Small intestine (tissue), 7 donors: ENCODE data around the gene EEF1E1. TPM values are rescaled to one million over a fixed set of nuclear protein-coding genes. Genes with fewer than 3 reads are reported as not detected.
"Not testable (repeated sequence)": the region's sequence is repeated elsewhere in the genome, so short reads cannot be mapped to it uniquely, and the experiment has no call there.

Experiments used
- DNase-seq, 2 donors: peaks; one replicate each; pipeline versions ENCODE4 v3.0.0 to v3.0.0-alpha.2; 2013
- FAIRE-seq: peaks from 2 replicates; lab custom pipeline; 2012; peaks lifted over from hg19 to GRCh38; lab: Jason Lieb, UNC
- H3K27ac ChIP-seq, 3 donors: one replicate each; pipeline ENCODE4 v1.5.1; 2013; ENCODE audit warnings: low read length in 2 of 3, mild to moderate bottlenecking in 2 of 3, control low read depth in 1 of 3, inconsistent platforms in 1 of 3, low read depth in 1 of 3, moderate library complexity in 1 of 3
- H3K27me3 ChIP-seq, 3 donors: one replicate each; pipeline ENCODE4 v1.6.1; 2013; ENCODE audit warnings: low read length in 3 of 3, inconsistent platforms in 1 of 3; ENCODE audit not compliant: control insufficient read depth in 3 of 3, insufficient read depth in 3 of 3
- H3K36me3 ChIP-seq, 3 donors: one replicate each; pipeline ENCODE4 v1.6.1; 2013; ENCODE audit warnings: low read length in 3 of 3, inconsistent platforms in 1 of 3, low read depth in 1 of 3, mild to moderate bottlenecking in 1 of 3, moderate library complexity in 1 of 3; ENCODE audit not compliant: control insufficient read depth in 3 of 3, insufficient read depth in 2 of 3
- H3K4me1 ChIP-seq, 3 donors: one replicate each; pipeline ENCODE4 v1.6.1; 2013; ENCODE audit warnings: low read length in 2 of 3, inconsistent platforms in 1 of 3, low read depth in 1 of 3, mild to moderate bottlenecking in 1 of 3, moderate library complexity in 1 of 3; ENCODE audit not compliant: control insufficient read depth in 3 of 3, insufficient read depth in 2 of 3
- H3K4me3 ChIP-seq, 3 donors: one replicate each; pipeline ENCODE4 v1.5.1; 2013; ENCODE audit warnings: low read length in 3 of 3, control low read depth in 1 of 3, inconsistent platforms in 1 of 3, low read depth in 1 of 3, mild to moderate bottlenecking in 1 of 3, moderate library complexity in 1 of 3
- H3K9me3 ChIP-seq, 2 donors: one replicate each; pipeline ENCODE4 v1.6.1; 2013; ENCODE audit warnings: low read depth in 1 of 2, low read length in 1 of 2; ENCODE audit not compliant: control insufficient read depth in 2 of 2, insufficient read depth in 1 of 2
- WGBS, 3 donors: extraction: QIAGEN DNeasy Blood & Tissue Kit; methylation state at CpG; one replicate each; pipeline ENCODE4 v1.1.7; 2013; 5-methylcytosine and 5-hydroxymethylcytosine counted together
- polyA plus RNA-seq, 4 donors: library from polyadenylated mRNA; stranded (reverse) in 3 of 4; unstranded in 1 of 4; fragments of 200-250 nt in 3 of 4; fragments of 120-200 nt in 1 of 4; gene quantifications; one replicate each; pipeline versions ENCODE4 v1.2.1 to v1.2.3, GENCODE V29; 2013
- donor health status: healthy with polysubstance abuse.
- donor health status: control.
- donor health status: control.
- donor health status: Bipolar disorder and iron deficiency.
- donor health status: healthy.

The EEF1E1 gene
- polyA plus RNA-seq, 4 donors = 14.3 to 36.3 (median 20.4) TPM

- H3K27ac ChIP-seq = no peak overlapping the region
- H3K4me3 ChIP-seq = no peak overlapping the region
- peaks cover 0 to 16% (median 0%) of the 10 kb centered on the region in 3 donors for H3K36me3 ChIP-seq
- peaks cover 0 to 9% of the 10 kb centered on the region in 2 donors for H3K9me3 ChIP-seq
- H3K4me1 ChIP-seq = no peaks in the 10 kb centered on the region
- 79 to 91% (median 88%) methylated on average over 3 of the region's 3 CpGs for WGBS, 3 donors
- DNase-seq (no peak), FAIRE-seq (no peak)
- no peaks in the 10 kb centered on the region for H3K27me3 ChIP-seq
Observed at GRCh38 chr6:8047541-8048292, 54.6 kb downstream of the EEF1E1 start.

- 75 to 87% (median 77%) methylated on average over 4 of the region's 4 CpGs for WGBS, 3 donors
- not testable (repeated sequence) for H3K27me3 ChIP-seq, H3K27ac ChIP-seq, H3K9me3 ChIP-seq, FAIRE-seq, H3K4me1 ChIP-seq, H3K4me3 ChIP-seq, DNase-seq
- H3K36me3 ChIP-seq = peaks cover 0 to 13% (median 0%) of the 10 kb centered on the region in 3 donors
Observed at GRCh38 chr6:8045769-8046168, 56.6 kb downstream of the EEF1E1 start.

- FAIRE-seq = no peak
- H3K27ac ChIP-seq = no peak overlapping the region
- H3K36me3 ChIP-seq = peaks cover 0 to 10% (median 2%) of the 10 kb centered on the region in 3 donors
- no peaks in the 10 kb centered on the region for H3K4me1 ChIP-seq
- H3K4me3 ChIP-seq = no peak overlapping the region
- no peak for DNase-seq
- 61 to 65% (median 62%) methylated on average over 3 of the region's 3 CpGs for WGBS, 3 donors
- peaks cover 0 to 9% of the 10 kb centered on the region in 2 donors for H3K9me3 ChIP-seq
- H3K27me3 ChIP-seq = no peaks in the 10 kb centered on the region
Observed at GRCh38 chr6:8043221-8043620, 59.1 kb downstream of the EEF1E1 start.

GRCh38 chr6:8041913-8042583 is 60.3 kb downstream of the EEF1E1 start:
- 93 to 98% (median 97%) methylated on average over 9 of the region's 9 CpGs for WGBS, 3 donors
- peaks cover 0 to 10% (median 2%) of the 10 kb centered on the region in 3 donors for H3K36me3 ChIP-seq
- peaks cover 0 to 9% of the 10 kb centered on the region in 2 donors for H3K9me3 ChIP-seq
- H3K4me1 ChIP-seq = no peaks in the 10 kb centered on the region
- no peak overlapping the region for H3K27ac ChIP-seq
- no peak overlapping the region for H3K4me3 ChIP-seq
- H3K27me3 ChIP-seq = no peaks in the 10 kb centered on the region
- DNase-seq (no peak), FAIRE-seq (no peak)

GRCh38 chr6:8034107-8034506 is 68.2 kb downstream of the EEF1E1 start:
- not testable (repeated sequence) for H3K27me3 ChIP-seq, H3K4me1 ChIP-seq, H3K4me3 ChIP-seq, DNase-seq, H3K27ac ChIP-seq, FAIRE-seq, H3K36me3 ChIP-seq, H3K9me3 ChIP-seq
- 87 to 89% (median 89%) methylated on average over 3 of the region's 3 CpGs for WGBS, 3 donors

- Histone ChIP-seq H3K36me3 (no peaks in the 10 kb centered on the region), H3K27me3 (no peaks in the 10 kb centered on the region), H3K27ac (no peak overlapping the region), H3K9me3 (no peaks in the 10 kb centered on the region), H3K4me1 (no peaks in the 10 kb centered on the region), H3K4me3 (no peak overlapping the region)
- 85 to 96% (median 92%) methylated on average over 5 of the region's 5 CpGs for WGBS, 3 donors
- FAIRE-seq (no peak), DNase-seq (no peak)
Observed at GRCh38 chr6:8030920-8031319, 71.4 kb downstream of the EEF1E1 start.

Other genes starting within 250 kb of the EEF1E1 start
- gene TXNDC5, start 191.8 kb downstream of the EEF1E1 start, polyA plus RNA-seq = 10 to 100 TPM; 19.5 to 99.8 (median 85.3) TPM
- gene BLOC1S5, start 38.2 kb downstream of the EEF1E1 start, polyA plus RNA-seq = 10 to 100 TPM in 2 of 4 donors, 1 to 10 TPM in 2; 3.2 to 14.2 (median 8.5) TPM